Transverse colon (tissue), 4 donors: Measurements from ENCODE around the gene FMNL2. TPM values are rescaled to one million over a fixed set of nuclear protein-coding genes. Genes with fewer than 3 reads are reported as not detected.

Source experiments
- DNase-seq: peaks from one replicate; pipeline ENCODE4 v3.0.0-alpha.2; 2019
- H3K27ac ChIP-seq, 4 donors: fragments of 200-600 bp; sonication (generic); 2 replicates each; pipeline ENCODE4 v1.5.1; 2016 to 2018; ENCODE audit warnings: inconsistent platforms in 4 of 4
- H3K27me3 ChIP-seq: fragments of 200-600 bp; sonication (generic); 2 replicates; pipeline ENCODE4 v1.5.1; 2017; ENCODE audit warnings: inconsistent platforms
- H3K36me3 ChIP-seq, 4 donors: fragments of 200-600 bp; sonication (generic); 2 replicates each; pipeline ENCODE4 v1.5.1; 2017 to 2019; ENCODE audit warnings: inconsistent platforms in 4 of 4
- H3K4me1 ChIP-seq, 4 donors: fragments of 200-600 bp; sonication (generic); 2 replicates each; pipeline ENCODE4 v1.5.1; 2017 to 2020; ENCODE audit warnings: inconsistent platforms in 4 of 4
- H3K4me3 ChIP-seq, 4 donors: fragments of 200-600 bp; sonication (generic); 1 replicate in 1 of 4; 2 replicates in 3 of 4; pipeline versions ENCODE4 v1.5.1 to v1.6.1; 2017 to 2019; ENCODE audit warnings: inconsistent platforms in 4 of 4
- H3K9me3 ChIP-seq, 2 donors: fragments of 200-600 bp; sonication (generic); 2 replicates each; pipeline ENCODE4 v1.5.1; 2017 to 2019; ENCODE audit warnings: inconsistent platforms in 2 of 2
- EP300 ChIP-seq: sonication (generic); formaldehyde crosslinking; IDR thresholded peaks from one replicate; pipeline ENCODE4 v1.6.1; 2017; ENCODE audit warnings: antibody characterized with exemption, low read depth
- POLR2A ChIP-seq: fragments of 450-650 bp; IDR thresholded peaks from one replicate; pipeline ENCODE4 v1.6.1; 2016; ENCODE audit warnings: antibody characterized with exemption, mild to moderate bottlenecking, moderate library complexity
- POLR2AphosphoS5 ChIP-seq, 3 donors: sonication (generic); formaldehyde crosslinking; IDR thresholded peaks; one replicate each; pipeline ENCODE4 v1.6.1; 2016; ENCODE audit warnings: antibody characterized with exemption in 3 of 3
- WGBS, 2 donors: methylation state at CpG; one replicate each; pipeline ENCODE4 v1.1.5; 2018; ENCODE audit warnings: low coverage in 1 of 2; 5-methylcytosine and 5-hydroxymethylcytosine counted together
- in situ Hi-C, 4 donors: fragments of 200-750 bp; cut with MboI; loops; one replicate each; pipeline versions ENCODE4 v1.15.0 to v1.15.1; 2017; ENCODE audit warnings: low sequenced_read_pairs in 3 of 4, low pct_ligation_motif_present in 1 of 4, low pct_unique_long_range_greater_than_20kb in 1 of 4
- intact Hi-C: fragments of 100-400 bp; cut with DNase I; formaldehyde crosslinking; loops from one replicate; pipeline ENCODE4 v1.15.1; 2023; ENCODE audit warnings: low total_unique reads
- total RNA-seq, 4 donors: library from RNA; depleted of rRNA; stranded (reverse); fragments of >200 nt; gene quantifications; one replicate each; pipeline ENCODE4 v1.1.0, GENCODE V29; 2016
- TF ChIP-seq, protein P1 (sequence below), 5 experiments: fragments of 200-600 bp in 3 of 5; fragments of 450-650 bp in 2 of 5; sonication (generic) in 3 of 5; IDR thresholded peaks; 1 replicate in 2 of 5; 2 replicates in 3 of 5; pipeline ENCODE4 v1.5.1; 2016 to 2017; ENCODE audit warnings: antibody characterized with exemption in 5 of 5, inconsistent platforms in 3 of 5, mild to moderate bottlenecking in 2 of 5, moderate library complexity in 1 of 5

Gene FMNL2
- total RNA-seq, 4 donors from 2014 or later: 9.2 to 31.4 (median 23.9) TPM

DNA sequence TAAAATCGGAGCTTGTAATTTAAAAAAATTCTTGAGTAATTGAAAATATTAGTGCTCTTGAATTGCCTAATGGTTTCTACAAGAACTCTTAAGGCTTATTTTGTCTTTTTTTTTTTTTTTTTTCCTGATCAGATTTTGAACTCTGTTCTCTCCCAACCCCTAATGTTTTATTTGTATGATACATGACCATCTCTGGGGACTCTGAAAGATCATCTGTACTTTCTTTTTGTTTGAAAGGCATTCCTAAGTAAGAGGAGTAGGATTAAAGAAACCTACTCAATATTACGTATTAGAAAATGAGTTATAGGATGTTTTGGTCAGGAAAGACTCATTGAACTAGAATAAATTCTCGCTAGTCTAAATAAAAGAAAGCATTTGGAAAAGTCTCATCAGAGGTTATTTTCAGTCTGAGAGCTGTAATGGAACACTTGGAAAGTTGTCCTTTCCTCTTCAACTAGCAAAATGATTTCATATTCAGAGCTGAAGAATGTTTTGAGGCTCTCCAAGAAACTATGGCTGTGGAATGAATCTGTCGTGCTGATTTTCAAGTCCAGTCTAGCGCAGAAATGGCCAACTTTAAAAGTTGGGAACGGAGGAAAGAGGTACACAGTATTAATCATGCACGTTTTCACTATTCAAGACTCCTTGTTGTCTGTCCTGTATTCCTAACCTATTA lies 199.6 kb downstream of the FMNL2 start:
- DNase-seq: no peak
- no peaks in the 10 kb centered on the region for H3K36me3 ChIP-seq
- H3K9me3 ChIP-seq: no peaks in the 10 kb centered on the region
- TF ChIP-seq POLR2AphosphoS5 (IDR thresholded peaks at IDR 0.05) (no peak), EP300 (no peak), POLR2A (no peak)
- TF ChIP-seq, protein P1, sequence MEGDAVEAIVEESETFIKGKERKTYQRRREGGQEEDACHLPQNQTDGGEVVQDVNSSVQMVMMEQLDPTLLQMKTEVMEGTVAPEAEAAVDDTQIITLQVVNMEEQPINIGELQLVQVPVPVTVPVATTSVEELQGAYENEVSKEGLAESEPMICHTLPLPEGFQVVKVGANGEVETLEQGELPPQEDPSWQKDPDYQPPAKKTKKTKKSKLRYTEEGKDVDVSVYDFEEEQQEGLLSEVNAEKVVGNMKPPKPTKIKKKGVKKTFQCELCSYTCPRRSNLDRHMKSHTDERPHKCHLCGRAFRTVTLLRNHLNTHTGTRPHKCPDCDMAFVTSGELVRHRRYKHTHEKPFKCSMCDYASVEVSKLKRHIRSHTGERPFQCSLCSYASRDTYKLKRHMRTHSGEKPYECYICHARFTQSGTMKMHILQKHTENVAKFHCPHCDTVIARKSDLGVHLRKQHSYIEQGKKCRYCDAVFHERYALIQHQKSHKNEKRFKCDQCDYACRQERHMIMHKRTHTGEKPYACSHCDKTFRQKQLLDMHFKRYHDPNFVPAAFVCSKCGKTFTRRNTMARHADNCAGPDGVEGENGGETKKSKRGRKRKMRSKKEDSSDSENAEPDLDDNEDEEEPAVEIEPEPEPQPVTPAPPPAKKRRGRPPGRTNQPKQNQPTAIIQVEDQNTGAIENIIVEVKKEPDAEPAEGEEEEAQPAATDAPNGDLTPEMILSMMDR (IDR thresholded peaks at IDR 0.05): no peak
- 59 to 64% methylated on average over 7 of the region's 7 CpGs for WGBS, 2 donors
- in situ Hi-C loops (no loop called here), intact Hi-C loops (no loop called here)
- peak overlapping the region in 2 of 4 donors; percentile 6 to 25 for H3K27ac ChIP-seq
- H3K4me3 ChIP-seq: no peak overlapping the region
- H3K4me1 ChIP-seq: peaks cover 0 to 13% (median 4%) of the 10 kb centered on the region in 4 donors
- H3K27me3 ChIP-seq: no peaks in the 10 kb centered on the region

GRCh38 chr2:152537081-152537651 lies 202.2 kb downstream of the FMNL2 start:
- in situ Hi-C loops: no loop called here
- Histone ChIP-seq H3K4me3 (no peak overlapping the region), H3K9me3 (no peaks in the 10 kb centered on the region), H3K36me3 (no peaks in the 10 kb centered on the region), H3K27me3 (no peaks in the 10 kb centered on the region), H3K27ac (no peak overlapping the region), H3K4me1 (peaks cover 0 to 12% (median 6%) of the 10 kb centered on the region in 4 donors)
- 69 to 79% methylated on average over 8 to 9 of the region's 9 CpGs for WGBS, 2 donors
- intact Hi-C loops: no loop called here
- no peak for TF ChIP-seq EP300
- TF ChIP-seq, protein P1 (IDR thresholded peaks at IDR 0.05): no peak
- no peak for TF ChIP-seq POLR2A
- TF ChIP-seq POLR2AphosphoS5 (IDR thresholded peaks at IDR 0.05): no peak
- no peak for DNase-seq

GRCh38 chr2:152539424-152539823 lies 204.4 kb downstream of the FMNL2 start:
- Histone ChIP-seq H3K27ac (no peak overlapping the region), H3K9me3 (no peaks in the 10 kb centered on the region), H3K4me1 (peaks cover 3 to 25% (median 14%) of the 10 kb centered on the region in 4 donors), H3K36me3 (no peaks in the 10 kb centered on the region), H3K4me3 (no peak overlapping the region), H3K27me3 (no peaks in the 10 kb centered on the region)
- DNase-seq: no peak
- intact Hi-C loops: no loop called here
- TF ChIP-seq POLR2A: no peak
- no peak for TF ChIP-seq EP300
- TF ChIP-seq, protein P1 (IDR thresholded peaks at IDR 0.05): no peak
- TF ChIP-seq POLR2AphosphoS5 (IDR thresholded peaks at IDR 0.05): no peak
- 90 to 100% methylated on average over 1 to 2 of the region's 2 CpGs for WGBS, 2 donors
- in situ Hi-C loops: no loop called here

GRCh38 chr2:152541712-152542111 lies 206.7 kb downstream of the FMNL2 start:
- intact Hi-C loops (no loop called here), in situ Hi-C loops (no loop called here)
- Histone ChIP-seq H3K27me3 (no peaks in the 10 kb centered on the region), H3K27ac (peak overlapping the region; percentile 57 to 73 (median 66)), H3K4me1 (peaks cover 3 to 30% (median 19%) of the 10 kb centered on the region in 4 donors), H3K4me3 (no peak overlapping the region), H3K36me3 (no peaks in the 10 kb centered on the region), H3K9me3 (no peaks in the 10 kb centered on the region)
- peak in 1 of 3 donors; percentile 40 for TF ChIP-seq POLR2AphosphoS5 (IDR thresholded peaks at IDR 0.05)
- no peak for TF ChIP-seq EP300
- TF ChIP-seq, protein P1 (IDR thresholded peaks at IDR 0.05): no peak
- WGBS, 2 donors: 33 to 39% methylated on average over 2 to 3 of the region's 3 CpGs
- no peak for DNase-seq
